GM23338 (cell line): ENCODE data around the gene TPMT. TPM values are rescaled to one million over a fixed set of nuclear protein-coding genes. Genes with fewer than 3 reads are reported as not detected.

ENCODE experiments used
- ATAC-seq: fragments of 200-7000 bp; cut with Tn5 transposase; 3 replicates; pipeline ENCODE4 v1.9.1; 2020
- DNase-seq: peaks from one replicate; pipeline ENCODE4 v3.0.0-alpha.2; 2015; ENCODE audit warnings: low spot score
- H2AFZ ChIP-seq: fragments of 200-600 bp; sonication (generic); 2 replicates; pipeline ENCODE4 v1.8.0; 2016; ENCODE audit warnings: antibody characterized with exemption, mild to moderate bottlenecking, moderate library complexity
- H3F3A ChIP-seq: fragments of 200-600 bp; sonication (generic); replicated peaks from 2 replicates; pipeline ENCODE4 v1.8.0; 2017; ENCODE audit warnings: antibody characterized with exemption, mixed run types, low read depth
- H3K27ac ChIP-seq: fragments of 200-600 bp; sonication (generic); 2 replicates; pipeline ENCODE4 v1.6.1; 2016; ENCODE audit warnings: low read depth
- H3K27me3 ChIP-seq: fragments of 200-600 bp; sonication (generic); 2 replicates; pipeline ENCODE4 v1.8.0; 2016; ENCODE audit warnings: mild to moderate bottlenecking, mixed run types, moderate library complexity; ENCODE audit not compliant: insufficient read depth
- H3K36me3 ChIP-seq: fragments of 200-600 bp; sonication (generic); 2 replicates; pipeline ENCODE4 v1.8.0; 2016; ENCODE audit warnings: mild to moderate bottlenecking; ENCODE audit not compliant: insufficient read depth
- H3K4me1 ChIP-seq: fragments of 200-600 bp; sonication (generic); 2 replicates; pipeline ENCODE4 v1.8.0; 2016; ENCODE audit warnings: mild to moderate bottlenecking, moderate library complexity; ENCODE audit not compliant: insufficient read depth
- H3K4me2 ChIP-seq: fragments of 200-600 bp; sonication (generic); 2 replicates; pipeline ENCODE4 v1.7.1; 2017; ENCODE audit warnings: mixed run types
- H3K4me3 ChIP-seq: fragments of 200-600 bp; sonication (generic); 2 replicates; pipeline ENCODE4 v1.6.1; 2016; ENCODE audit warnings: mixed run types
- H3K79me2 ChIP-seq: fragments of 200-600 bp; sonication (generic); replicated peaks from 2 replicates; pipeline ENCODE4 v1.8.0; 2017; ENCODE audit warnings: mild to moderate bottlenecking; ENCODE audit not compliant: insufficient read depth
- H3K9me2 ChIP-seq: fragments of 200-600 bp; sonication (generic); 2 replicates; pipeline ENCODE4 v1.8.0; 2017; ENCODE audit not compliant: insufficient read depth
- H4K20me1 ChIP-seq: fragments of 200-600 bp; sonication (generic); replicated peaks from 2 replicates; pipeline ENCODE4 v1.8.0; 2017; ENCODE audit warnings: mild to moderate bottlenecking; ENCODE audit not compliant: insufficient read depth
- H3K27ac Mint-ChIP-seq: 2 replicates; pipeline ENCODE4 v1.8.0; 2020; ENCODE audit warnings: inconsistent platforms, mild to moderate bottlenecking, moderate library complexity, mixed read lengths
- H3K27me3 Mint-ChIP-seq: 3 replicates; pipeline ENCODE4 v1.8.0; 2022; ENCODE audit warnings: low read depth, mild to moderate bottlenecking, moderate library complexity, mixed read lengths, inconsistent platforms; ENCODE audit not compliant: insufficient read depth, poor library complexity
- H3K36me3 Mint-ChIP-seq: 3 replicates; pipeline ENCODE4 v1.8.0; 2021; ENCODE audit warnings: low read depth, mild to moderate bottlenecking, inconsistent platforms, moderate library complexity, mixed read lengths
- H3K4me1 Mint-ChIP-seq: 3 replicates; pipeline ENCODE4 v1.8.0; 2020; ENCODE audit warnings: mild to moderate bottlenecking, inconsistent platforms, mixed read lengths
- H3K4me3 Mint-ChIP-seq: 3 replicates; pipeline ENCODE4 v1.8.0; 2021; ENCODE audit warnings: moderate library complexity, mild to moderate bottlenecking, inconsistent platforms, mixed read lengths
- H3K9me3 Mint-ChIP-seq: 3 replicates; pipeline ENCODE4 v1.8.0; 2020; ENCODE audit warnings: moderate library complexity, mild to moderate bottlenecking, inconsistent platforms, mixed read lengths
- CREB1 ChIP-seq: fragments of 250-450 bp; sonication (Bioruptor Pico); IDR thresholded peaks from 2 replicates; pipeline ENCODE4 v1.5.0; 2020; ENCODE audit warnings: low read depth, mild to moderate bottlenecking, moderate library complexity
- CTCF ChIP-seq, 2 experiments: fragments of 200-600 bp in 1 of 2; sonication (generic) in 1 of 2; conservative IDR thresholded peaks; 2 replicates each; pipeline versions ENCODE4 v1.5.1 to v1.6.1; 2016 to 2017; ENCODE audit warnings: antibody characterized with exemption in 2 of 2, low read depth in 2 of 2, mild to moderate bottlenecking in 2 of 2, moderate library complexity in 1 of 2
- ETS1 ChIP-seq: IDR thresholded peaks from 2 replicates; pipeline ENCODE4 v1.6.1; 2016; ENCODE audit warnings: antibody characterized with exemption
- EZH2phosphoT487 ChIP-seq: fragments of 200-600 bp; sonication (generic); IDR thresholded peaks from one replicate; pipeline ENCODE4 v1.8.1; 2018; ENCODE audit warnings: antibody characterized with exemption; ENCODE audit not compliant: unreplicated experiment
- JUNB ChIP-seq: IDR thresholded peaks from one replicate; pipeline ENCODE4 v1.6.1; 2016; ENCODE audit warnings: antibody characterized with exemption; ENCODE audit not compliant: unreplicated experiment
- POLR2AphosphoS5 ChIP-seq: IDR thresholded peaks from 2 replicates; pipeline ENCODE4 v1.6.1; 2016; ENCODE audit warnings: antibody characterized with exemption, low read depth
- REST ChIP-seq: IDR thresholded peaks from one replicate; pipeline ENCODE4 v1.6.1; 2018; ENCODE audit warnings: antibody characterized with exemption; ENCODE audit not compliant: unreplicated experiment
- STAT1 ChIP-seq: IDR thresholded peaks from one replicate; pipeline ENCODE4 v1.6.1; 2016; ENCODE audit warnings: antibody characterized with exemption; ENCODE audit not compliant: unreplicated experiment
- ZNF114 ChIP-seq: fragments of 250-450 bp; sonication (Bioruptor Pico); IDR thresholded peaks from 2 replicates; pipeline ENCODE4 v1.5.0; 2020; ENCODE audit warnings: mild to moderate bottlenecking, moderate library complexity
- ZNF462 ChIP-seq: fragments of 250-450 bp; sonication (Bioruptor Pico); IDR thresholded peaks from 2 replicates; pipeline ENCODE4 v1.5.0; 2020; ENCODE audit warnings: mild to moderate bottlenecking, moderate library complexity
- polyA plus RNA-seq: library from polyadenylated mRNA; unstranded; fragments of >200 nt; fragmentation: Nextera tagmentation; extraction: Ambion mirVana; gene quantifications from 2 replicates; pipeline ENCODE4 v1.2.1, GENCODE V29; 2016
- total RNA-seq: library from RNA; depleted of rRNA; stranded (reverse); fragments of >200 nt; shearing (Covaris generic); gene quantifications from 2 replicates; pipeline ENCODE4 v1.2.3, GENCODE V29; 2014

TPMT gene
- total and polyA plus RNA-seq, 2 experiments from 2014 or later: 19.5 to 21.6 TPM

- no peak overlapping the region for H3K27ac Mint-ChIP-seq
- H3K4me1 Mint-ChIP-seq: peaks cover 1% of the 10 kb centered on the region; the same call in 2 of the 3 replicates
- no peak for ATAC-seq
- Histone ChIP-seq H4K20me1 (no peaks in the 10 kb centered on the region), H3K36me3 (peaks cover 8% of the 10 kb centered on the region; the same call in 1 of the 2 replicates), H3K79me2 (no peaks in the 10 kb centered on the region), H2AFZ (no peak overlapping the region), H3K4me3 (no peak overlapping the region), H3K9me2 (no peaks in the 10 kb centered on the region), H3K4me1 (no peaks in the 10 kb centered on the region), H3K4me2 (no peak overlapping the region), H3K27me3 (no peaks in the 10 kb centered on the region), H3K27ac (no peak overlapping the region), H3F3A (no peaks in the 10 kb centered on the region)
- H3K27me3 Mint-ChIP-seq: peaks cover 2% of the 10 kb centered on the region
- peaks cover 18% of the 10 kb centered on the region; the same call in 2 of the 3 replicates for H3K36me3 Mint-ChIP-seq
- H3K4me3 Mint-ChIP-seq: no peak overlapping the region
- no peaks in the 10 kb centered on the region for H3K9me3 Mint-ChIP-seq
- DNase-seq: no peak
- TF ChIP-seq ZNF114 (CRISPR knock-in tag): no peak
- no peak for TF ChIP-seq EZH2phosphoT487
- TF ChIP-seq POLR2AphosphoS5: no peak
- no peak for TF ChIP-seq JUNB
- TF ChIP-seq CTCF (conservative IDR thresholded peaks at IDR 0.05; ENCODE audit: low read depth in 2 of 2): no peak
- TF ChIP-seq REST: no peak
- TF ChIP-seq CREB1 (CRISPR knock-in tag): no peak
- TF ChIP-seq ZNF462 (CRISPR knock-in tag): no peak
- TF ChIP-seq ETS1: no peak
- no peak for TF ChIP-seq STAT1
Measured at GRCh38 chr6:18147160-18147559, 7.7 kb downstream of the TPMT start.
